ENCODE measurements around the gene APPL2. TPM values are rescaled to one million over a fixed set of nuclear protein-coding genes. Genes with fewer than 3 reads are reported as not detected.

The APPL2 gene
- total RNA-seq, 2 experiments from 2014 or later = 19.0 to 20.4 TPM

GRCh38 chr12:105228966-105229365 lies 7.0 kb downstream of the APPL2 start:
- Mint-ChIP-seq H3K27ac (peak overlapping the region; percentile 8), H3K4me3 (no peak overlapping the region), H3K9me3 (ENCODE audit: insufficient read depth) (no peaks in the 10 kb centered on the region), H3K4me1 (ENCODE audit: low read depth) (peaks cover 45% of the 10 kb centered on the region), H3K36me3 (ENCODE audit: low read depth) (peaks cover 40% of the 10 kb centered on the region), H3K27me3 (ENCODE audit: low read depth) (no peaks in the 10 kb centered on the region)
- CTCF ChIA-PET = interaction anchor here (2.0 kb wide), 1 partner anchor 154 kb away, joined by 5 read pairs; no protein-coding TSS in a partner anchor
- DNase-seq = no peak
- POLR2A ChIA-PET = no interaction called here
- ATAC-seq = no peak

- no peak for ATAC-seq
- H3K27ac Mint-ChIP-seq = peak overlapping the region; percentile 8
- peaks cover 40% of the 10 kb centered on the region for H3K36me3 Mint-ChIP-seq (ENCODE audit: low read depth)
- H3K4me3 Mint-ChIP-seq = no peak overlapping the region
- H3K27me3 Mint-ChIP-seq (ENCODE audit: low read depth) = no peaks in the 10 kb centered on the region
- H3K4me1 Mint-ChIP-seq (ENCODE audit: low read depth) = peaks cover 42% of the 10 kb centered on the region
- POLR2A ChIA-PET = no interaction called here
- DNase-seq = peak; percentile 26
- CTCF ChIA-PET = interaction anchor here (2.0 kb wide), 1 partner anchor 154 kb away, joined by 5 read pairs; no protein-coding TSS in a partner anchor
- H3K9me3 Mint-ChIP-seq (ENCODE audit: insufficient read depth) = no peaks in the 10 kb centered on the region
Observed at GRCh38 chr12:105228494-105228893, 7.5 kb downstream of the APPL2 start.

- ChIA-PET CTCF (interaction anchor here (2.0 kb wide), 1 partner anchor 155 kb away, joined by 5 read pairs; no protein-coding TSS in a partner anchor), POLR2A (interaction anchor here (0.6 kb wide), 1 partner anchor 189 kb away, joined by 3 read pairs; no protein-coding TSS in a partner anchor)
- Mint-ChIP-seq H3K4me1 (ENCODE audit: low read depth) (peaks cover 40% of the 10 kb centered on the region), H3K27ac (no peak overlapping the region), H3K4me3 (no peak overlapping the region), H3K9me3 (ENCODE audit: insufficient read depth) (no peaks in the 10 kb centered on the region), H3K36me3 (ENCODE audit: low read depth) (peaks cover 44% of the 10 kb centered on the region), H3K27me3 (ENCODE audit: low read depth) (no peaks in the 10 kb centered on the region)
- no peak for DNase-seq
- no peak for ATAC-seq
Observed at GRCh38 chr12:105227879-105228278, 8.1 kb downstream of the APPL2 start.

DNA sequence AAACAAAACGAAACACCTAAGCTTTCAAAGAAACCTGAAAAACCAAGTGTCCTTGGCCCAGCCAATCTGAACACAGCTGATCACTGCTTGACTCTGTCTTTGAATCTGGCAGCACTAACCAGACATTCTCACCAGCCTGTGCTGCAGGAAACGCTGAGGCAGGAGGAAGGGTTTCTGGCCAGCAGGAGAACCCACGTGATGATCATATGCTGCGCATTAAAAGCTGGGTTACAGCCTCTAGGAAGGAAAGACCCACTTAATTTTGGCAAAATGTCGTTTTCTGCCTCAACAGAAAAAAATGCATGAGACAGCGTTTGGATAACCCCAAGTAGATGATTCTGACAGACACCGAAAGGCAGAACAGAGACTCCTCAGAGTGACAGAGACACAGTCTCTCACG lies 9.8 kb downstream of the APPL2 start:
- ChIA-PET POLR2A (interaction anchor here (0.6 kb wide), 1 partner anchor 1567 kb away, joined by 3 read pairs; no protein-coding TSS in a partner anchor), CTCF (interaction anchor here (1.2 kb wide), 1 partner anchor 20 kb away, joined by 4 read pairs; no protein-coding TSS in a partner anchor)
- peaks cover 40% of the 10 kb centered on the region for H3K4me1 Mint-ChIP-seq (ENCODE audit: low read depth)
- ATAC-seq (peak; percentile 93), DNase-seq (peak; percentile 71)
- no peaks in the 10 kb centered on the region for H3K27me3 Mint-ChIP-seq (ENCODE audit: low read depth)
- H3K27ac Mint-ChIP-seq = peak overlapping the region; percentile 23
- H3K9me3 Mint-ChIP-seq (ENCODE audit: insufficient read depth) = no peaks in the 10 kb centered on the region
- H3K4me3 Mint-ChIP-seq = peak overlapping the region; percentile 37
- peaks cover 43% of the 10 kb centered on the region for H3K36me3 Mint-ChIP-seq (ENCODE audit: low read depth)

DNA sequence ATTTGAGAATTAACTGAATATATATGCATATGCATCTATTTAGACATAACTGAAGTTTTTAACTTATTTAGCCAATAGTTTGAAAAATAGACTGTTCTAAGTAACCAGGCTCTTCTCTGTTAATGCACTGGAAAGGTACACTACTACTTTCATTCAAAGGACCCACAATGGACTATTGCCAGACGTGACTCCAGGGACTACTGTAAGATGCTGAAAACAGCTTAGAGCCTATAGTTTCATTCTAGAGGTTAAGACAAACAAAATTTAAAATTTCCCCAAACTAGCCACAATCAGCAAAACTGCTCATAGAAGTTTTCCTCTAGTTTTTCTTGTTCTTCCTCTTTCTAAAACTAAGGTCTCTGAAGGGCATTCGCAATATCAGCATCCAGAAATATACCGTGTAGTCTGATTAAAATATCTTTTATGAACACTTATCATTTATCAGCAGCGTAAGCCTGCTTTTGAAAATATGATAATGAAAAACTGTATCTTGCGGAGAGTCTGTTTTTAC lies 10.4 kb downstream of the APPL2 start:
- ChIA-PET CTCF (interaction anchor here (1.0 kb wide), 1 partner anchor 11 kb away, joined by 4 read pairs; the partner anchor contains the start of gene APPL2), POLR2A (interaction anchor here (0.6 kb wide), 1 partner anchor 1567 kb away, joined by 3 read pairs; no protein-coding TSS in a partner anchor)
- no peaks in the 10 kb centered on the region for H3K9me3 Mint-ChIP-seq (ENCODE audit: insufficient read depth)
- no peak overlapping the region for H3K4me3 Mint-ChIP-seq
- peaks cover 40% of the 10 kb centered on the region for H3K4me1 Mint-ChIP-seq (ENCODE audit: low read depth)
- peaks cover 36% of the 10 kb centered on the region for H3K36me3 Mint-ChIP-seq (ENCODE audit: low read depth)
- DNase-seq = no peak
- no peaks in the 10 kb centered on the region for H3K27me3 Mint-ChIP-seq (ENCODE audit: low read depth)
- ATAC-seq = no peak
- peak overlapping the region; percentile 11 for H3K27ac Mint-ChIP-seq

GRCh38 chr12:105224399-105224798 lies 11.6 kb downstream of the APPL2 start:
- ATAC-seq (no peak), DNase-seq (no peak)
- peaks cover 40% of the 10 kb centered on the region for H3K4me1 Mint-ChIP-seq (ENCODE audit: low read depth)
- no peak overlapping the region for H3K4me3 Mint-ChIP-seq
- H3K36me3 Mint-ChIP-seq (ENCODE audit: low read depth) = peaks cover 34% of the 10 kb centered on the region
- no peaks in the 10 kb centered on the region for H3K27me3 Mint-ChIP-seq (ENCODE audit: low read depth)
- ChIA-PET POLR2A (no interaction called here), CTCF (no interaction called here)
- no peak overlapping the region for H3K27ac Mint-ChIP-seq
- H3K9me3 Mint-ChIP-seq (ENCODE audit: insufficient read depth) = no peaks in the 10 kb centered on the region

DNA sequence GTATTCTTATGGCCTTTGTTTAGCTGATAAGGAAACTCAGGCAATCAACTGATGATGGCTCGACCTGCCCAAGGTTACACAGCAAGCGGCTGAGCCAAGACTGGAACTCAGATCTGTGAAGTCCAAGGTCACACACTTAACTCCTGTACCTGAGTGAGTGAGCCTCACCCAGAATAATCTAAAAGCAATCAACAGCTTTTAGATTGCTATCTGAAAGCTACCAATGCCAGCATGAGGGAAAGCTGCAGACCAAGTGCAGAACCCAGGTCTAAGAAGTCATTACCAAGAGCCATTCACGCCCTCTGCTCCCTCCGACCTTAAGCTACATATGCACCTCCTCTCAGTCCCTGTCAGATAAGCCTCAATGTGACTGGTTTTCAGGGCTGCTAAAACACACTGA lies 12.1 kb downstream of the APPL2 start:
- no peak for DNase-seq
- Mint-ChIP-seq H3K9me3 (ENCODE audit: insufficient read depth) (no peaks in the 10 kb centered on the region), H3K4me3 (no peak overlapping the region), H3K27ac (no peak overlapping the region), H3K27me3 (ENCODE audit: low read depth) (no peaks in the 10 kb centered on the region), H3K4me1 (ENCODE audit: low read depth) (peaks cover 43% of the 10 kb centered on the region), H3K36me3 (ENCODE audit: low read depth) (peaks cover 31% of the 10 kb centered on the region)
- ATAC-seq = no peak
- ChIA-PET CTCF (no interaction called here), POLR2A (interaction anchor here (0.6 kb wide), 1 partner anchor 134 kb away, joined by 3 read pairs; no protein-coding TSS in a partner anchor)

DNA sequence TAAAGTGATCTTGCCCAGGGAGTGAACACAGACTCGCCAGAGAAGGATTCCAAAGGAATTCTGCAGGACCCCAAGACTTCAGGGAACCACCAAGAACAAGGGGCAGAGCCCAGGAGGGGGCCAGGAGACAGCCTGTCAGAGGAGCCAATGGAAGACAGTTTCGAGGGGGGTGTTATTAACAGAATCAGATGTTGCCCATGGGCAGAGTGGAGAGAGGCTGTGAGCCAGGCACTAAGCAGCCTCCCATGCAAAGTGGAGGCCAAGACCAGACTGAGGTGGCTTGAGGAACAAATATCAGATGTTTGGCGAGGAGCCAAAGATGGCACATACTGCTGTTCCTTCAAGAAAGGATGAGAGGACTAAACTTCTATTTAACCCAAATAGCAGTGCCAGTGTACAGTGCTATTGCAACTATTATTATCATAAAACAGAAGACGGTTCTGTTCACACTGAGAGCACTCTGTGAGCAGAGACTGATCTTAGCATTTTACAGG lies 12.6 kb downstream of the APPL2 start:
- POLR2A ChIA-PET = interaction anchor here (0.6 kb wide), 1 partner anchor 134 kb away, joined by 3 read pairs; no protein-coding TSS in a partner anchor
- Mint-ChIP-seq H3K27me3 (ENCODE audit: low read depth) (no peaks in the 10 kb centered on the region), H3K36me3 (ENCODE audit: low read depth) (peaks cover 26% of the 10 kb centered on the region), H3K27ac (no peak overlapping the region), H3K4me3 (no peak overlapping the region), H3K4me1 (ENCODE audit: low read depth) (peaks cover 38% of the 10 kb centered on the region), H3K9me3 (ENCODE audit: insufficient read depth) (no peaks in the 10 kb centered on the region)
- DNase-seq = no peak
- CTCF ChIA-PET = no interaction called here
- no peak for ATAC-seq

- H3K36me3 Mint-ChIP-seq (ENCODE audit: low read depth) = peaks cover 24% of the 10 kb centered on the region
- H3K9me3 Mint-ChIP-seq (ENCODE audit: insufficient read depth) = no peaks in the 10 kb centered on the region
- ATAC-seq = no peak
- H3K27ac Mint-ChIP-seq = no peak overlapping the region
- ChIA-PET POLR2A (no interaction called here), CTCF (interaction anchor here (1.6 kb wide), 1 partner anchor 14 kb away, joined by 3 read pairs; the partner anchor contains the start of gene APPL2)
- no peak for DNase-seq
- no peak overlapping the region for H3K4me3 Mint-ChIP-seq
- peaks cover 33% of the 10 kb centered on the region for H3K4me1 Mint-ChIP-seq (ENCODE audit: low read depth)
- no peaks in the 10 kb centered on the region for H3K27me3 Mint-ChIP-seq (ENCODE audit: low read depth)
Observed at GRCh38 chr12:105222726-105223351, 13.1 kb downstream of the APPL2 start.

GRCh38 chr12:105222284-105222655 lies 13.7 kb downstream of the APPL2 start:
- CTCF ChIA-PET = interaction anchor here (1.6 kb wide), 1 partner anchor 14 kb away, joined by 3 read pairs; the partner anchor contains the start of gene APPL2
- ATAC-seq = no peak
- H3K4me3 Mint-ChIP-seq = no peak overlapping the region

DNA sequence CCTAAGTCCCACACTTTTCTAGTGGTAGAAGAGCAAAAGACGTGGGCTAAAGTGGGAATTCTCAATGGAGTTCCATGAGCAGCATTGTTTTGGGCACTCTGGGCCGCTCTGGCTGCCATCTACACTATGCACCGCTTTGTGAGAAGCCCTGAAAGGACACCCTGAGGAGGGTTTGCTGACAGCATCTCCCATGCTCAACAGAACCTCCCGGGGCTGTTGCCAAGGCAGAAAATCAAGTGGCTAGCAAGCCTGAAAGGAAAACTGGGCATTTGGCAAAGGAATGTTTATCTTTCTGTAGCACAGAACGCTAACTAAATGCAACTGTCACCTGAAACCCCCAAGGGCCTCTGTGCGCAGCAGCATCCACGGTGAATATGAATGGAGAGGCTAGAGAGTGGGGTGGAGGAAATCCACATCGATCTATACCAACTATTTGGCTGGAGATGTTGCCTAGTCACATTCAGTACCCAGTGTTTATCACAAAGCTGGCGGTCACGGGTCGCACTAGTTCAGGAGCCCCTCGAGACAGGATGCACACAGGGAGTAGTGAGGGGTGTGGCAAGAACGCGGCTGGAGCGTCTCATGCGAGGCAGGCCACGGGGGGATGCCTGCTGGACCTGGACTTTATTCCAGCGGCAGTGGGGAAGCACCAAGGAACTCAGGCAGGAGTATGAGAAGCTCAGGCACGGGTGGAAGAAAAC lies 14.2 kb downstream of the APPL2 start:
- no peaks in the 10 kb centered on the region for H3K9me3 Mint-ChIP-seq (ENCODE audit: insufficient read depth)
- no peaks in the 10 kb centered on the region for H3K27me3 Mint-ChIP-seq (ENCODE audit: low read depth)
- ChIA-PET CTCF (interaction anchor here (1.0 to 1.6 kb wide), 2 partner anchors 15 to 162 kb away, joined by 3 read pairs; partner anchors contain the start of gene APPL2), POLR2A (interaction anchor here (1.3 kb wide), 1 partner anchor 10 kb away, joined by 3 read pairs; no protein-coding TSS in a partner anchor)
- DNase-seq = no peak
- ATAC-seq = no peak
- peaks cover 21% of the 10 kb centered on the region for H3K36me3 Mint-ChIP-seq (ENCODE audit: low read depth)
- no peak overlapping the region for H3K27ac Mint-ChIP-seq
- H3K4me1 Mint-ChIP-seq (ENCODE audit: low read depth) = peaks cover 24% of the 10 kb centered on the region
- H3K4me3 Mint-ChIP-seq = no peak overlapping the region

More at GRCh38 chr12:105222284-105222655, 13.7 kb downstream of the APPL2 start:
- H3K27me3 Mint-ChIP-seq (ENCODE audit: low read depth) = no peaks in the 10 kb centered on the region
- H3K9me3 Mint-ChIP-seq (ENCODE audit: insufficient read depth) = no peaks in the 10 kb centered on the region
- H3K27ac Mint-ChIP-seq = no peak overlapping the region
- POLR2A ChIA-PET = no interaction called here
- no peak for DNase-seq
- peaks cover 27% of the 10 kb centered on the region for H3K4me1 Mint-ChIP-seq (ENCODE audit: low read depth)
- peaks cover 21% of the 10 kb centered on the region for H3K36me3 Mint-ChIP-seq (ENCODE audit: low read depth)
